PC-3 (cell line): ENCODE results near the gene PPIC.

Experiments used
- EZH2 ChIP-seq: fragments of 300-600 bp; sonication (generic); IDR thresholded peaks from one replicate; pipeline ENCODE4 v1.6.1; 2017; ENCODE audit warnings: antibody characterized with exemption, mild to moderate bottlenecking, low read length; ENCODE audit not compliant: unreplicated experiment
- TF ChIP-seq, protein P1 (sequence below): fragments of 300-600 bp; sonication (generic); conservative IDR thresholded peaks from 2 replicates; pipeline ENCODE4 v1.5.1; 2017; ENCODE audit warnings: antibody characterized with exemption, low read depth, mild to moderate bottlenecking, low read length

DNA sequence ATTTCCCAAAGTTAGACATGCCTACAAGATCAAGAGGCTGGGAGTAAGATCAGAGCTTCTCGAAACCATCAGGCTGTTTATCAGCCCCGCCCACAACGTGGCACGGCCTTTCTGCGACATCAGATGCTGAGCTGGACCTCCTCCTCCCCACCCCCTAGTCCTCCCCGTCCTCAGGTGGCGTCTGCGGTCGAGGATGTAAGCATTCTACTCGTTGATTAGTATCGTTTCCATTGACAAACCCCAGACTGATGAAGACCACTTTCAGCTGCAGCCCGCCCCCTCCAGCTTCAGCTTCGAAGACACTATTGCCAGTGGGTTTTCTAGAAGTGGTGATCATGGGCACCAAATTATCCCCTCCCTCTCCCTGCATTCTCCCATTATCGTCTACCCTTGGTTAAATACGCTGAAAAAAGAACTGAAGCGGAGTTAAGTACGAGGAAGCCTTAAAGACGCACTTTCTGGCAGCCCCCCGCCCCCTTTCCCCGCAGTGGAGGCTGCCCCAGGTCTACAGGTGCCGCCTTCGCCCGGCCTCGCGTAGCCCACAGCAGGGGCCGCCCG lies 1.1 kb downstream of the PPIC start:
- TF ChIP-seq, protein P1, sequence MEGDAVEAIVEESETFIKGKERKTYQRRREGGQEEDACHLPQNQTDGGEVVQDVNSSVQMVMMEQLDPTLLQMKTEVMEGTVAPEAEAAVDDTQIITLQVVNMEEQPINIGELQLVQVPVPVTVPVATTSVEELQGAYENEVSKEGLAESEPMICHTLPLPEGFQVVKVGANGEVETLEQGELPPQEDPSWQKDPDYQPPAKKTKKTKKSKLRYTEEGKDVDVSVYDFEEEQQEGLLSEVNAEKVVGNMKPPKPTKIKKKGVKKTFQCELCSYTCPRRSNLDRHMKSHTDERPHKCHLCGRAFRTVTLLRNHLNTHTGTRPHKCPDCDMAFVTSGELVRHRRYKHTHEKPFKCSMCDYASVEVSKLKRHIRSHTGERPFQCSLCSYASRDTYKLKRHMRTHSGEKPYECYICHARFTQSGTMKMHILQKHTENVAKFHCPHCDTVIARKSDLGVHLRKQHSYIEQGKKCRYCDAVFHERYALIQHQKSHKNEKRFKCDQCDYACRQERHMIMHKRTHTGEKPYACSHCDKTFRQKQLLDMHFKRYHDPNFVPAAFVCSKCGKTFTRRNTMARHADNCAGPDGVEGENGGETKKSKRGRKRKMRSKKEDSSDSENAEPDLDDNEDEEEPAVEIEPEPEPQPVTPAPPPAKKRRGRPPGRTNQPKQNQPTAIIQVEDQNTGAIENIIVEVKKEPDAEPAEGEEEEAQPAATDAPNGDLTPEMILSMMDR, result no peak
- TF ChIP-seq EZH2, result no peak
